Smooth muscle cell (in vitro differentiated cells): Measurements from ENCODE around the gene KDM4F. TPM values are rescaled to one million over a fixed set of nuclear protein-coding genes. Genes with fewer than 3 reads are reported as not detected.
A peak's percentile ranks its signal among the peaks of the same experiment; 100 is the strongest.

ENCODE experiments used
- DNase-seq: peaks from one replicate; lab custom pipeline; 2025; ENCODE audit not compliant: unreplicated experiment; lab: John Stamatoyannopoulos, UW
- H2AFZ ChIP-seq: fragments of 200-600 bp; sonication (generic); 2 replicates; pipeline ENCODE4 v1.6.0; 2016; ENCODE audit warnings: antibody characterized with exemption, low read depth, mild to moderate bottlenecking
- H3F3A ChIP-seq: fragments of 200-600 bp; sonication (generic); 2 replicates; pipeline ENCODE4 v1.6.0; 2017; ENCODE audit warnings: antibody characterized with exemption, low read depth
- H3K27ac ChIP-seq: fragments of 200-600 bp; sonication (generic); 2 replicates; pipeline ENCODE4 v1.5.1; 2016; ENCODE audit warnings: low read depth, mild to moderate bottlenecking
- H3K27me3 ChIP-seq: fragments of 200-600 bp; sonication (generic); 2 replicates; pipeline ENCODE4 v1.6.1; 2016; ENCODE audit warnings: low read depth, mild to moderate bottlenecking
- H3K36me3 ChIP-seq: fragments of 200-600 bp; sonication (generic); 2 replicates; pipeline ENCODE4 v1.5.1; 2016; ENCODE audit warnings: low read depth
- H3K4me1 ChIP-seq: fragments of 200-600 bp; sonication (generic); 2 replicates; pipeline ENCODE4 v1.5.1; 2016; ENCODE audit warnings: low read depth
- H3K4me2 ChIP-seq: fragments of 200-600 bp; sonication (generic); 2 replicates; pipeline ENCODE4 v1.6.0; 2016; ENCODE audit warnings: mild to moderate bottlenecking
- H3K4me3 ChIP-seq: fragments of 200-600 bp; sonication (generic); 2 replicates; pipeline ENCODE4 v1.5.1; 2016; ENCODE audit warnings: mild to moderate bottlenecking
- H3K79me2 ChIP-seq: fragments of 200-600 bp; sonication (generic); 2 replicates; pipeline ENCODE4 v1.6.0; 2016; ENCODE audit warnings: low read depth, mild to moderate bottlenecking
- H3K9ac ChIP-seq: fragments of 200-600 bp; sonication (generic); 2 replicates; pipeline ENCODE4 v1.6.0; 2016; ENCODE audit warnings: low read depth
- H3K9me3 ChIP-seq: fragments of 200-600 bp; sonication (generic); replicated peaks from 2 replicates; pipeline ENCODE4 v1.5.1; 2016; ENCODE audit warnings: low read depth
- H4K20me1 ChIP-seq: fragments of 200-600 bp; sonication (generic); 2 replicates; pipeline ENCODE4 v1.6.0; 2016; ENCODE audit warnings: low read depth
- CTCF ChIP-seq: fragments of 200-600 bp; sonication (generic); IDR thresholded peaks from 2 replicates; pipeline ENCODE4 v1.5.1; 2017; ENCODE audit warnings: borderline replicate concordance, mild to moderate bottlenecking, antibody characterized with exemption; ENCODE audit not compliant: insufficient read depth, poor library complexity, severe bottlenecking
- WGBS: methylation state at CpG from one replicate; pipeline ENCODE4 v1.1.7; 2016; ENCODE audit warnings: low lambda C conversion rate; 5-methylcytosine and 5-hydroxymethylcytosine counted together
- polyA plus RNA-seq: library from polyadenylated mRNA; unstranded; fragments of >200 nt; fragmentation: Nextera tagmentation; extraction: Ambion mirVana; gene quantifications from 2 replicates; pipeline ENCODE4 v1.2.1, GENCODE V29; 2016
- total RNA-seq: library from RNA; depleted of rRNA; stranded (reverse); fragments of >200 nt; gene quantifications from 2 replicates; pipeline ENCODE4 v1.2.3, GENCODE V29; 2014

Gene KDM4F
- total and polyA plus RNA-seq, 2 experiments from 2014 or later, result not detected

- H3K4me2 ChIP-seq, result peak overlapping the region; percentile 93
- peak overlapping the region; percentile 66 for H3K27ac ChIP-seq
- peak; percentile 42 for TF ChIP-seq CTCF
- H3K4me1 ChIP-seq, result peaks cover 15% of the 10 kb centered on the region
- WGBS, result under 1% methylated on average over 93 of the region's 98 CpGs
- peak overlapping the region; percentile 79 for H3K9ac ChIP-seq
- peaks cover 5% of the 10 kb centered on the region for H3F3A ChIP-seq
- peaks cover 7% of the 10 kb centered on the region for H4K20me1 ChIP-seq
- H3K9me3 ChIP-seq, result no peaks in the 10 kb centered on the region
- H3K36me3 ChIP-seq, result no peaks in the 10 kb centered on the region
- peak overlapping the region; percentile 84 for H2AFZ ChIP-seq
- peak; percentile 50 for DNase-seq
- peak overlapping the region; percentile 82 for H3K4me3 ChIP-seq
- H3K27me3 ChIP-seq, result no peaks in the 10 kb centered on the region
- peaks cover 44% of the 10 kb centered on the region for H3K79me2 ChIP-seq
Observed at GRCh38 chr11:95067039-95067840, 18.0 kb downstream of the KDM4F start.

GRCh38 chr11:95067841-95068219 lies 18.6 kb downstream of the KDM4F start:
- Histone ChIP-seq H4K20me1 (peaks cover 7% of the 10 kb centered on the region), H3K27ac (peak overlapping the region; percentile 66), H2AFZ (peak overlapping the region; percentile 84), H3K4me1 (peaks cover 15% of the 10 kb centered on the region), H3K79me2 (peaks cover 44% of the 10 kb centered on the region), H3K4me3 (peak overlapping the region; percentile 82), H3K36me3 (no peaks in the 10 kb centered on the region), H3K9ac (peak overlapping the region; percentile 79), H3K27me3 (no peaks in the 10 kb centered on the region), H3F3A (peaks cover 5% of the 10 kb centered on the region), H3K4me2 (peak overlapping the region; percentile 93), H3K9me3 (no peaks in the 10 kb centered on the region)
- DNase-seq, result no peak
- 1% methylated on average over 16 of the region's 16 CpGs for WGBS
- no peak for TF ChIP-seq CTCF

GRCh38 chr11:95068549-95068948 lies 19.3 kb downstream of the KDM4F start:
- no peaks in the 10 kb centered on the region for H3K27me3 ChIP-seq
- H3K36me3 ChIP-seq, result no peaks in the 10 kb centered on the region
- peak overlapping the region; percentile 82 for H3K4me3 ChIP-seq
- H3K27ac ChIP-seq, result peak overlapping the region; percentile 66
- no peak for DNase-seq
- H3K9ac ChIP-seq, result peak overlapping the region; percentile 79
- H3F3A ChIP-seq, result peaks cover 5% of the 10 kb centered on the region
- H2AFZ ChIP-seq, result no peak overlapping the region
- peaks cover 15% of the 10 kb centered on the region for H3K4me1 ChIP-seq
- 9% methylated on average over 5 of the region's 5 CpGs for WGBS
- H3K4me2 ChIP-seq, result peak overlapping the region; percentile 93
- H3K9me3 ChIP-seq, result no peaks in the 10 kb centered on the region
- TF ChIP-seq CTCF, result no peak
- peaks cover 7% of the 10 kb centered on the region for H4K20me1 ChIP-seq
- H3K79me2 ChIP-seq, result peaks cover 44% of the 10 kb centered on the region
